ENCODE measurements around the gene NT5C2.
"Not testable (repeated sequence)": the region's sequence is repeated elsewhere in the genome, so short reads cannot be mapped to it uniquely, and the experiment has no call there.

The NT5C2 gene

GRCh38 chr10:103082683-103083082, 110.4 kb downstream of the NT5C2 start:
- no peak for DNase-seq

GRCh38 chr10:103080891-103081581, 112.0 kb downstream of the NT5C2 start:
- no peak for DNase-seq

DNA sequence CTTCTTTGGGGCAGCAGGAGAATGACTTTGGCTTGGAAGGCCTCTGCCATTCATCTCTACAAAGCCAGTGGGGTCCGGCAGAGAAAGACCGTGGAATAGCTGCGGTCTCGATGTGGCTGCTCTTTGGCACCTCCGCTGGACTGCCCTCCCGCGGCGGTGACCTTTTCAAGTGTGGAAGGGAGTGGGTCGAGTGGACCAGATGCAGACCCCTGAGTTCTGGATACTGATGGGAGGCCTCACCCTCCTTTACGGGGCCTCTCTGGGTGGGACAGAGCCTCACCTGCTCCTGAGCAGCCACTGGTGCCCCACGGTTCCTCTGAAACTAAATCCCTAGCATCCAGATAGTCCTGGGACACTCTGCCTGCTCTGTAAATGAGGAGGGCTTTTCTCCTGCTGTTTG, 113.1 kb downstream of the NT5C2 start:
- DNase-seq: no peak

- DNase-seq: no peak
Observed at GRCh38 chr10:103079100-103079499, 114.0 kb downstream of the NT5C2 start.

DNA sequence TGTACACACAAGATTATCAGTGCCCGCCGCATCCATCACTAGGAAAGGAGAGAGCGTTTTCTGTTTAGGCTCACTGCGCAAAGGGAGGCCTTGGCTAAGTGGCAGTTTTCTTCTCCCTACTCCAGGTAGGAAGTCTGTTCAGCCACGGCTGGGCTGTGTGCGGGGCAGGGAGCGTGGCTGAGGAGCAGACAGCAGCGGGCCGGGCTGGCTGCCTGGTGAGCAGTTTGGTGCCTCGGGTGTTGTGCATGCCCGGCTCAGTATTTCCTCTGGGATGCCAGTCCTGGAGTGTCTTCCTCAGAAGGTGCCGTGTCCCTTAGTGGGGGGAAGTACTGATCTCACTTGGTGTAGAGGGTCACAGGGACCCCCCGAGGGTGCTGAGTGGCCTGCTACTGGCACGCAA, 114.4 kb downstream of the NT5C2 start:
- no peak for DNase-seq

GRCh38 chr10:103078309-103078615, 114.8 kb downstream of the NT5C2 start:
- DNase-seq: no peak

DNA sequence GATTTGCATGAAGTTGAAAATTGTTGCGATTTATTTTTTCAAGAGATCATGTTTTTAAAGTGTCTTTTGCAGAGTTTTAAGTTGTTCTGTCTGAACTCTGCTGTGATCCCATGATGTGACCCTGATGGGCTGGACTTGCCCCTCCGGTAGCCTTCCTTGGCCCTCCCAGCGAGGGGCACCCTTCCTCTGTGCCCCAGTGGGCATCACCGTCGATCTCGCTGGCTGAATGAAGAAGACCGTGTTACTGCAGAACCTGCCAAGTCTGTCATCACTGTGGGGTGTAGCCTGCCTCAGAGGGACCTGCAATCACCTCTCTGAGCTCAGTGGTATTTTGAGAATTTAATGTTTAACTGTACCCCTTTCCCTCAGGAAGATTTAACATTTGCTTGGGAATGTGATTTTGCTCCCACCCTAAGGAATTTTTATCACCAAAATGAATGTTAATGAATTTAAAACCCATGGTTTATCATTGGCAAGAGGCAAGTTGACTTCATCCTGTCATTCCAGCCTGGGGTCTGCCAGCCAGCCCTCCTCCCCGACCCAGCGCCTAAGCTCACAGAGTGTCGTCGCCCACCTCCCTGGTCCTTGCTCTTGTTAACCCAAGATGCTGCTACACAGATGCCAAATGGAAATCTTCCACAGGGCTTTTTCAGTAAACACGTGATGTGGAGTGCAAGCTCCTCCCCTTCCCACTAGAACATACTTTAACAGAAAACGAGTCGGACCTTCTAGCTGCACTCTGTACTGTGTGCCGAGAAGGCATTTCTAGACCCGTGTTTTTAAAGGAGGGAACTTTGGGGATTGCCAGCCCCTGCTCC, 115.4 kb downstream of the NT5C2 start:
- DNase-seq: no peak

DNA sequence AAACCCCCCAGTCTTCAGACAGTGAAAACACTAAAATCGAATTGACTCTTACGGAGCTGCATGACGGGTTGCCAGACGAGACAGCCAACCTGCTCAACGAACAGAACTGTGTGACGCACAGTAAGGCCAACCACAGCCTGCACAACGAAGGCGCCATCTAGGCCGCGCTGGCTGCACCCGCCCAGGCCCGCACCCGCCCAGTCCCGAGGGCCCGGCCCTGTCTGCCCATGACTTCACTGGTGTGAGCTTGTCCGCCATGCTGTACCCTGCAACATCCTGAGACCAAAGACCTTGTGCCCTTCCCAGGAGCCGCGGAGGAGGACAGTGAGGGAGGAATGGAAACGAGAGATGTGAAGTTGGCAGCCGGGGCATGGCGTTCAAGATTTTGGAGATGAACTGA, 116.1 kb downstream of the NT5C2 start:
- no peak for DNase-seq

GRCh38 chr10:103072891-103073290, 120.2 kb downstream of the NT5C2 start:
- DNase-seq: no peak

GRCh38 chr10:103072276-103072675, 120.8 kb downstream of the NT5C2 start:
- DNase-seq: no peak

- peak; percentile 73 for DNase-seq
Observed at GRCh38 chr10:103069453-103070331, 123.4 kb downstream of the NT5C2 start.

DNA sequence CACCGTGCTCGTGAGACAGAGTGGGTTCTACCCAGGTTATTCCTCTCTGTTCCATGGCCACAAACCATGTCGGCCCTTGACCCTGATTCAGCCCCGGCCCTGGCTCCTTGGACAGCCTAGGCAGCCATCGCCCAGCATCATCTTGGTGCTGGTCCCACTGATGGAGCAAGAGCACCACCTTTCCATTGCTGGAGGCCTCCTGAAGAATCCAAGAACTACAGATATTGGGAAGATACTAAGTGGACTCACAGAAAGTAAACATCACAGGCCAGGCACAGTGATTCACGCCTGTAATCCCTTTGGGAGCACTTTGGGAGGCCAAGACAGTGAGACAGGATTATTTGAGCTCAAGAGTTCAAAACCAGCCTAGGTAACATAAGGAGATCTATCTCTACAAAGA, 125.1 kb downstream of the NT5C2 start:
- DNase-seq: no peak

DNA sequence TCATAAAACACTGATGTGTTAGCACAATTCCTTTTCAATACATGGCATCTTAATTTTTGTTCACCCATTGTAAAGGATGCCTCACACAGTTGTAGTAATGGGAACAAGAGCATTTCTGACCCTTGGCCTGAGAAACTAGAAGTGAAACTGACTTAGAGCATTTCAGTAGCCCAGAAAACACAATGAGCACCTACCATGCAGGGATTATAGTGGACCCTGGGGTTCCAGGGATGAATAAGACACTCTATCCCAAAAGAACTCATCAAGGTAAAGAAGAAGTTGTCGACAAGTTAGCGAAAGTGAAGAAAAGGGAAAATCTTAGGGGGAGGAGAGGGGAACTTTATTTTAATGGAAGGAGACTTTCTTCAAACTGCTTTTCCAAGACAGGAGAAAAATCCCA, 125.6 kb downstream of the NT5C2 start:
- DNase-seq: no peak

GRCh38 chr10:103067099-103067477, 126.0 kb downstream of the NT5C2 start:
- not testable (repeated sequence) for DNase-seq

DNA sequence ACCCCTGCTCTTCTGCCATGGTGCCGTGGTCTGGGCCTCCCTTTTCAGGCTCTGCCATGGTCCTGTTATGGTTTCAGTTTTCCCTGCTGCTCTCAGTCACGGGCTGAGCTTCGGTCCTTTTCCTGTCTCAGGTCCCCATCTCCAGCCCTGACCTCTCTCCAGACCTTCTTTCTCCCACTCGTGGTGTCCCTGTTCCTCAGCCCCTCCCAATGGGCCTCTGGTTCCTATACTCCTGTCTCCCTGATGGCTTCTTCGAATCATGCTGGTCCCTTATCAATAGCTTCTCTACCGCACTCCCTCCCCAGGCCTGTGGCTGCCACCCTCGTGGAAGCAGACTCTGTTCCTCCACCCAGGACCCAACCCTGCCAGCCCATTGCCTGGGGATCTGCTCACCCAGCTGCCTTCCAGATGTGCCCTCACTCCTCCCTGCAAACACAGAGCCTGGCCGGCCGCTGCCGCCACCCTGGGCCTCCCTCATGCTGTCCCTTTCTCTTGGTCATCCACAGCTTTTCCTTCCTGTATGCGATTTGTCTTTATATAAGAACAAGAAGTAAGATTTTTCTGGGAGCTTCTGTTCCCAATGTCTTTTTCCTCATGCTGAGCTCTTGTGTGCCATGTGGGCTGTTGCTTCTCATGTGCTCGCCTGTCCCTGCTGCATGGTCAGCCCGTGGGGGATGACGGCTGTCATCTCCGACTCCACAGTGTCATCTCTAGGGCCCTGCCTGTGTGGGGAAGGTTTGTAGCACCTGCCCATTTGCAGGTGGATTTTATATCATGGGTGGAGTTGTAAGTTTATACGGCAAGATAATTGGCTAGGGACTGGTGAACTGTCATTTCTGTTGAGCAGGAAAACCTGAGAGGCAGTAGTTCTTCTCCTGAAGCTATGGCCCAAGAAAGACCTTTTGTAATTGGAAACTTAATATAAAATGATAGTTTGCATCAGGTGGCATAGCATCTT, 126.7 kb downstream of the NT5C2 start:
- DNase-seq: no peak

DNA sequence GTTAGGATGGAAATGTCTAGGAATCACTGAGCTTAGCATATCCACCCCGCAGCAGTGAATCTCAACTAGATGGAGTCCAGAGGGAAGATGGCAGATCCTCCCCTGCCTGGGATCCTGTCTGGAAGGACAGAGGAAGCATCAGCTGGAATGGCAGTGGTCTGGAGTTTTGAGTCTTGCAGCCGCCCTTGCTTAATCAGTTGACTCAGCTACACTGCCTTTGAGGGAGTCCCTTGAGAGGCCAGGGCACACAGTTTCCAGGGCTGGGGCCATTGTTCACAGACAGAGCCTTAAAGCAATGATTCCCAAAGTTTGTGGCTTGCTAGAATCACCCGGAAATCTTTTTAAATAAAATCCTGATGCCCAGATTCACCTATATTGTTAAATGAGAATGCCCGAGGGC, 128.1 kb downstream of the NT5C2 start:
- DNase-seq: no peak

- DNase-seq: no peak
Observed at GRCh38 chr10:103062854-103063590, 130.1 kb downstream of the NT5C2 start.

DNA sequence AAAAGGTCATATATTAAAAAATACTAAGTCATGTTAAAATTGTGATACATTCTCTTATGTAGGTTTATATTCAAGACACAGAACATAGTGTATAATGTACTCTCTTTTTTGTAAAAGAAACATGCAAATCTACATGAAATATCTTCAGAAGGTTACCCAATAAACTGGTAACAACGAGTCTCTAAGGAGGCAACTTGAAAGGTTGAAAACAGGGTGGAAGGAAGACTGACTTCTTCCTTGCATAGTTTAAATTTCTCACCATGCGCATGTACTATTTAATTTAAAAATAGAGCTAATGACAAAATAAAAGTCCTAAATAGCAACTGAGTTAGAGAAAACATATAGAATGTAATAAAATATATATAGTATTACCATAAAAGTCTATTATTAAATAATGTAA, 132.5 kb downstream of the NT5C2 start:
- no peak for DNase-seq

GRCh38 chr10:103058034-103058433, 135.0 kb downstream of the NT5C2 start:
- DNase-seq: no peak

- no peak for DNase-seq
Observed at GRCh38 chr10:103055105-103055504, 138.0 kb downstream of the NT5C2 start.

DNA sequence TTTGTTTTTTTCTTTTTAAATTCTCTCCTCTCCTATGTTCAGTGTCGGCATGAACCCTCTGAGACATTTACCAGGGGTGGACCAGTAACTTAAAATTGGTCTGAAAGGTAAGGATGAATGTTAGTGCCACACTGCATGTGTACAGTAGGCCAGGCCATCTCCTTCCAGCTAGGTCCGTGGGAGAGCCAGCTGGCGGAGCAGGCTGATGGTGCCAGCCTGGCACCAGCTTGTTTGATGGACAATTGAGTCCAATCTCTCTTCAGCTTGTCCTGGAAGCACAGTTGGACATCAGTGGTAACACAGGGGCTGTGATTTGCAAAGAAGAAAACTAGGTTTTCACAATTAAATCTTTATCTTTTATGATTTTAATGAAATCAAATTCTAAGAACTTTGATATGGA, 138.5 kb downstream of the NT5C2 start:
- no peak for DNase-seq

All from stimulated activated CD4-positive, alpha-beta T cell treated with anti-CD3 and anti-CD28 coated beads, Interleukin-4, amount 100 ng/mL, for 24 hours (primary cell).